H4 (cell line): ENCODE data around the gene ARID1B. TPM values are rescaled to one million over a fixed set of nuclear protein-coding genes. Genes with fewer than 3 reads are reported as not detected.

Source experiments
- DNase-seq: peaks from one replicate; pipeline ENCODE4 v3.0.0-alpha.2; 2015; ENCODE audit warnings: low spot score
- total RNA-seq: library from RNA; depleted of rRNA; stranded (reverse); fragments of >200 nt; shearing (Covaris generic); gene quantifications from 2 replicates; pipeline ENCODE4 v1.2.3, GENCODE V29; 2014

ARID1B gene
- total RNA-seq, 1 experiment from 2014 or later, result 5.6 TPM

DNA sequence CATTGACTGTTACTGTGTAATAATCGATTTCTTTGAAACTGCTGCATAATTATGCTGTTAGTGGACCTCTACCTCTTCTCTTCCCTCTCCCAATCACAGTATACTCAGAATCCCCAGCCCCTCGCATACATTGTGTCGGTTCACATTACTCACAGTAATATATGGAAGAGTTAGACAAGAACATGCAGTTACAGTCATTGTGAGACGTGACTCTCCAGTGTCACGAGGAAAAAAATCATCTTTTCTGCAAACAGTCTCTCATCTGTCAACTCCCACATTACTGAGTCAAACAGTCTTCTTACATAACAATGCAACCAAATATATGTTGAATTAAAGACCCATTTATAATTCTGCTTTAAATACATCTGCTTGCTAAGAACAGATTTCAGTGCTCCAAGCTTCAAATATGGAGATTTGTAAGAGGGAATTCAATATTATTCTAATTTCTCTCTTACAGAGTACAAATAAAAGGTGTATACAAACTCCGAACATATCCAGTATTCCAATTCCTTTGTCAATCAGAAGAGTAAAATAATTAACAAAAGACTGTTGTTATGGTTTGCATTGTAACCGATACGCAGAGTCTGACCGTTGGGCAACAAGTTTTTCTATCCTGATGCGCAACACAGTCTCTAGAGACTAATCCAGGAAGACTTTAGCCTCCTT, 432.8 kb downstream of the ARID1B start:
- no peak for DNase-seq

DNA sequence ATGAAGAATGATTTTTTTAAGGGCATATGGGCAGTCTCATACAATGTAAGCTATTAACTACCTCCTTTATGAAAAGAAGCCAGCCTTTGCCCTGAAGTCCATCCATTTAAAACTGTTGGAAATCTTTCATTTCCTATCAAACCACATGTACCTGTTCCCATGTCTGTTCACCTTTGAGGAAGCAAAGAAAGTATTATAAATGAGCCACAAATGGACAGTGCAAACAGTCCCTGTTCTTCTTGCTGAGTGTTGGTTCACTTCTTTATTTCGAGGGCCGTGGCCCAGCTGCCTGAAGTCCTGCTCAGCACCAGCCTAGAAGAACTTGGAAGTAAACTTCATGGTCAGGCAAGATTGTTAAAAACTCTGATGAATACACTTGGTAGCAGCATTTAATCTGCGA, 433.8 kb downstream of the ARID1B start:
- DNase-seq, result no peak

DNA sequence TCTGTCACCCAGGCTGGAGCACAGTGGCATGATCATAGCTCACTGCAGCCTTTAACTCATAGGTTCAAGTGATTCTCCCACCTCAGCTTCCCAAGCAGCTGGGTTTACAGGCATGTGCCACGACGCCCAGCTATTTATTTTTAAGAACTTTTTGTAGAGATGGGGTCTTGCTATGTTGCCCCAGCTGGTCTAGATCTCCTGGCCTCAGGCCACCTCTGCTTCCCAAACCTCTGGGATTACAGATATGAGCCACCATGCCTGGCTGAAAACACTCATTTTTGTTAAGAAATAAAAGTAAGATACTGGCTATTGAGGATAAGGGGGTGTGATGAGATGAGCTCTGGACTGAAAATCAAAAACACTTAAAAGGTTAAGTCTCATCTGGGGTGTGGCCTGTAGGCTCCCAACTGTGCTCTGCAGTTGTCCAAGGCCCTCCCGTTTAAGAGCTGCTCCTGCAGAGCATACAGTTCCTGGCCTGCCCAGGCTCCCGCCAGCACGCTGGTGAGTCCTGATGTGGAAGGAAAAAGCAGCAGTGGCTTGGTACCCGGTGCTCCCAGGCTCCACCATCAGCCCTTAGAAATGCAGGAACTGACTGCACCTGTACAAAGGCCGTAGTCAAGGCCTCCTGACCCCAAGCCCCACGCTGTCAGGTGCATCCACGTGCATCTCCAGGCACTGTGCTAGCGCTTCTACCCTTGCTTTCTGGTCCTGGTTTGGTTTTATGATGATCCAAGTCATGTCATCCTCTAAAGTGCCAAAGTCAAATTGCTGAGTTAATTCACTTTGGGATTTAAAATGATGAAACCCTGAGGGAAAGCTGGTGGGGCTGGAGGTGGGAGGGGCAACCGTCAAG, 434.7 kb downstream of the ARID1B start:
- DNase-seq, result no peak

DNA sequence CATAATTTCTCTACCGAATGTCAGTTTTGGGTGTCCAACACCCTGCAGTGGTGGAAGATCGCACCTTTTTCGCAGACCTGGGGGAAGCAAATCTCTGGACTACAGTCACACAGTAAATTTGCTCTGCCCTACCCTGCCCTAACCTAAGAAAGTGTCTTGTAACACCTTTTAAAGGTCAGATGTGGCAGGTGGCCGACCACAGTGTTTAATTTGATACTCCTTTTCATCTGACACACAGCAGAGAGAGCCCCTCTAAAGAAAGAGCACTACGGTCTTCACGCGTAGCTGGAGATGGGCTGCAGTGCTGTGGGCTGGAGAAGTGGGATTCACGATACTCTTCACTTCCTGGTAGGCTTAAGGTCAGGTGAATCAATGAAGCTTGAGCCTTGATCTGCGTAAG, 436.2 kb downstream of the ARID1B start:
- DNase-seq, result no peak

DNA sequence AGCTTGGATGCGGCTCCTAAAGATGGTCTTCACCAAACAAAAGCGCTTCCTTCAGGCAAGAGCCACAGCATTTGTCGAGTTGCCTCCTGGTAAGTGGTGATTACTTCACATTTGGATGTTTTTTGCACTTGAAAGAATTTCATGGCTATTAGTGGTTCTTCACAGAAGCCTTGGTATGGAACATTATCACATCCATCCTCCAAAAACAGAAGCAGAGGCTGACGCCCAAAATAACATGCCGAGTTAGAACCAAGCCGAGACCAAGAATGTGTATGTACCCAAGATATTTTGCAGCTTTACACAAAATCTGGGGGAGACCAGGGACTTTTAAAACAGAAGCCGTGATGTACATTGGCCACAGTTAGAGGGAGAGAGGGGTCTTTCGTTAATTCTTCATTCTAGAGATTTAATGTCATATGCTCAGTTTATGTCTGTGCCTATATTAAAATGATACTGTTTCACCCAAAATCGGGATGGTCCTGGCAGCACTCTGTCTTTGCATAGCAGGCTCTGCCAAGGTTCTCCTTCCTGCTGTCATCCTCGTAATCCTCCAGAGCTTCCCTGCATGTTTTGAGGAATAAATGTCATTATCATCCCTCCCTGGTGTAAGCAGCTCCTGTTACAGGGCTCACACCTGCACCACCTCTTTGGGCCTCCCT, 436.9 kb downstream of the ARID1B start:
- DNase-seq, result no peak

DNA sequence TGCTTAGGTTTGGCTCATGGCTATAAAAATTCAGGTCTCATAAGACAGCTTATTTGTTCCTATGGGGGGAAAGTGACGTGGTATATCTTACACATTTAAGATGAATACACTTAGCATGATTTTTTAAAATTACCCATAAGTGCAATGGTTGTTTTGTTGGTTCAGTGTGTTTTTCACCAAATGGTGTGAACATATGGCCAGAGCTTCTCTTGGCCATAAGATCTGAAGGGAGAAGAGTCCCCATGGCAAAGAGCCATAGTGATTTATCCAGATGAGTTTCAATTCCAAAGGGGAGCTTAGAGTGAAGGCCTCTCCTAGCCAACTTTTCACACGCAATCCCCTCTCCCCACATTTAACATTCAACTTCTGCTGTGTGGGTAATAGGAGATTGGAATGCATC, 438.5 kb downstream of the ARID1B start:
- no peak for DNase-seq

DNA sequence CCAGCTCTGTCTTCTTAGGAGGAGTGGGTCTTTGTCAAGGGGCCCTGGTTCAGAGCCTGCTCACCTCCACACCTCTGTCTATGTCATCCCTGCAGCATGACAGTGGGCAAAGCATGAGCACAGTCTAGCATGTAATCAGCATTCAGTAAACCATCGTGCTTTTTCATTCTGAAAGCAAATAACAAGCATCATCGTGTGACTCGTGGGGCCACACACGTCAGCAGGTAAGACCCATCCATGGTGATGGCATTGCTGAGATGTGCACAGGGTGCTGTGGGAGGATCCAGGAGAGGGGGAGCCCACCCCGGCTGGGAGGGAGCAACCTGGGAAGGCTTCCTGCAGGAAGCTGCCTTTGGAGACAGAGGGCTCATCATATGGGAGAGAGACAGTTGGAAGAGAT, 439.4 kb downstream of the ARID1B start:
- DNase-seq, result no peak

DNA sequence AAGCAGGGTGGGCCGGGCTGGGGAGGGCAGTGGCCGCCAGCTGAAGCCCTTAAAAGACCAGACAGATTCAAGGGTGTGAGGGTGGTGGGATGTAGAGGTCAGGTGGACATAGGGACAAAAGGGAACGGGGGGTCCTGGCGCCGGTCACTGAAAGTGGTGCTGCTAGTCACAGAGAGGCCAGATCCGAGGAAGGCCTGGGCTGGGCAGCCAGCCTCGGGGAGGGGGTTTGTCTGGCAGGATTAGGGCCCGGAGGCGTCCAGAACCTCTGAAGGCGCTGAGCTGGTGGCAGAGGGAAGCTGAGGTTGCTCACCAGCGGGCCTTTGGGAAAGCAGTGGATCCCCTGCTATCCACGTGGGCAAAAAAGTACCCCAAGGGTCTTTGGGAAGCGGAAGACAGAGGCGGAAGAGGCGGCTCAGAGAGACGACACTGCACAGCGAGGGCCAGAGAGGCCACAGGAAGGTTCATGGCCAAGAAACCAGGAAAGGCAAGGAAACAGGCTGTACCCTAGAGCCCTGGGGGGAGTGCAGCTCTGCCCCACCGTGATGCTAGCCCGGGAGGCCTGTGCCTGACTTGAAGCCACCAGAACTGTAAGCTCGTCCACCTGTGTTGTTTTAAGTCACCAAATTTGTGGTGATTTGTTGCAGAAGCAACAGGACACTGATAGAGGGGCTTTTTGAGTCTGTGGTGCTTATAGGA, 440.2 kb downstream of the ARID1B start:
- DNase-seq, result no peak

DNA sequence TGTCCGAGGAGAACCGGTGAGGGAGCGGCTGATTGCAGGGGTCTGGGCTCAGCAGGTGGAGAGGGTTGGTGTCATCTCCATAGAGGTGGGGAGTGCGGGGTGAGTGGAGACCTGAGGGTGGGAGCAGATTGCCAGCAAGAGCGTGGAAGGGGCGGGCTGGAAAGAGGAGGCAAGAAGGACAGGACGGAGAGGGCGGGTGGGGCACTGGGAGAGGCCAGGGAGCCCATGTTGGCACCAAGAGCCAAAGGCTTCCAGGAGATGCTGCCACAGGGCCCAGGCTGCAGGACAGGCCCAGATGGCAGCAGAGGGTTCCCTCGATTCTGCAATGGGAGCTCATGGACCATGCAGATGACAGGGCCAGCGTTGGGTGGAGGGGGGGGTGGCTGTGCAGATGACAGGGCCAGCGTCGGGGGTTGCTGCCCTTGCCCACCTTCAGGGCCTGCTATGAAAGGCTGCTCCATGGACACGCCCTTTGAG, 440.8 kb downstream of the ARID1B start:
- no peak for DNase-seq

DNA sequence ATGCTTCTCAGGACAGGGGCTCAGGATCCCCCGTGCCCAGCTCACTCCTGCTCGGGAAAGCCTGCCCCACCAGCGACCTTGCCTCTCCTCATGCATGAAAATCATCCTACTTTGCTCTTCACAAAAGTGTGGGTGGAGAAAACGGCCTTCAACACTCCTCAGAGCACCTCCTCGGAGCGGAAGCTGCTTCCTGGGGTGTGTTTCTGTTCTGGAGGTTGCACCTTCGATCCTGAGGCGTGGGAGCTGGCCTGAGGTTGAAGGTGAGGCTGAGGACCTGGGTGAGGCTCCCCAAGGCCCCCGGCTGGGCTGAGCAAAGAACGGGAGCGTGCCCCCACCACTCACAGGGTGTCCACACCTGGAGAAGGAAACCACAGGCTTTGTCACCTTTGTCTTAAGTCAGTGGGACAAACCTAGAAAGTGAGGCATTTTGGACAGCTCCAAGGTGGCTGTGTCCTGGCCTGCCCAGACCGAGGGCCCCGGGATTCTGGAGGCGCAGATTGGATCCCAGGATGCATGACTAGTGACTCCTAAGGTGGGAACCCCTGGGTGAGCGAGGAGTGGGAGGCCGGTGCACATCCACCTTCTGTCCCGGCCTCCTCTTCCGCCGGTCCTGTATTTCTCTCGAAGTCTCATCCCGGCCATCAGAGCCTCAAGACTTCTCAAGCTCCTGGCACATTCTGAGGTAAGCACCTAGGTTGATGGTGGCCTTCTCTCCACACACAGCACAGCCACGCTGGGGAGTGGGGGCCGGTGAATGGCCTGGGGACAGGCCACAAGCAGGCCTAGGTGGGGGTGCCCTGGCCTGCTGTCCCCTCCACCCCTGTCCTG, 441.4 kb downstream of the ARID1B start:
- DNase-seq, result no peak

DNA sequence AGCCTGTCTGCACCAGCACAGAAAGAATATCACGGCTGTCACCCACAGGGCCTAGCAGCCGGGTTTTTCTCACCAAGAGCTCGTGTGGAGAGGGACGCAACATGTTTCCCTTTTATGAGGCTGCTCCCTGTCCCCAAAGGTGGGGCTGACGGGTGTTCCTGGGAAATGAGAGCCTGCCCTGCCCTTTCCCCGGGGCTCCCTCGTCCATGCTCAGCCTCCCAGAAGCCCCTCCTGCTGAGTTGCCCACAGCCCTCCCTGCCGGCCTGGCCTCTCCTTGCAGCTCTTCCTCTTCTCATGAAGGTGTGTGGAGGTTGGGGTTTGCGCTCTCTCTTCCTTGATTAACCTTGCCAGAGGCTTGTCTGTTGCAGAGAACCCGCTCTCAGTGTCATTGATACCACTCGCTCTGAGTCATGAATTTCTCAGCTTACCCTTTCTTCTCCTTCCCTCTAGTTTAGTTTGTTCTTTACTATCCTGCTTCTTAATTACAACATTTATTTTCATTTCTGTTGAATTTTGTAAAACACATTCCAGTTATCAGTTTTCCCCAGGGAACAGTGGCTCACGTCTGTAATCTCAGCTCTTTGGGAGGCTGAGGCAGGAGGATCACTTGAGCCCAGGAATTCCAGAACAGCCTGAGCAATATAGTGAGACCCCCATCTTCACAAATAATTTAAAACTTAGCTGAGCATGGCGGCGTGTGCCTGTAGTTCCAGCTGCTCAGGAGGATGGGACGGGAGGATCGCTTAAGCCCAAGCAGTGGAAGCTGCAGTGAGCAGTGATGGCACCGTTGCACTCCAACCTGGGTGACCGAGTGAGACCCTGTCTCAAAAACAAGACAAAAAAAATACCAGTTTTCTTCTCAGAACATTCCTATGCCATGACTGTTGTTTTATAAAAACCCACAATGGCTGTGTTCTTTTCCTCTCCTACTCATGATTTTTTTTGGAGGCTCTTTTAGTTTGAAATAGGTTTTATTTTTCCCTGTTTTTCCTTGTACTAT, 442.3 kb downstream of the ARID1B start:
- DNase-seq, result no peak

DNA sequence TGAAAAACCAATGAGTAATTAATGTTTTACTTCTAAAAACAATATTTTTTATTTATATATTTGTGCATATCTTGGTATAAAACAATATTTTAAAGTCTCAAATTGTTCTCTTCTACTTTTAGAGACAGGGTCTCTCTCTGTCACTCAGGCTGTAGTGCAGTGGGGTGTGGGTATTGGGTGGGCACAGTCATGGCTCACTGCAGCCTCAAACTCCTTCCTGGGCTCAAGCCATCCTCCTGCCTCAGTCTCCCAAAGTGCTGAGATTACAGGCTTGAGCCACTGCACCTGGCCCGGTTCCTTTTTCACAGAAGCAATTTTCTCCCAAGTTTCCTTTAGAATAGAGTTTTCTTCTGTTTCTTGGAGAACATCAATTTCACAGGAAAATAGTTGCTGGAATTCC, 443.3 kb downstream of the ARID1B start:
- no peak for DNase-seq

DNA sequence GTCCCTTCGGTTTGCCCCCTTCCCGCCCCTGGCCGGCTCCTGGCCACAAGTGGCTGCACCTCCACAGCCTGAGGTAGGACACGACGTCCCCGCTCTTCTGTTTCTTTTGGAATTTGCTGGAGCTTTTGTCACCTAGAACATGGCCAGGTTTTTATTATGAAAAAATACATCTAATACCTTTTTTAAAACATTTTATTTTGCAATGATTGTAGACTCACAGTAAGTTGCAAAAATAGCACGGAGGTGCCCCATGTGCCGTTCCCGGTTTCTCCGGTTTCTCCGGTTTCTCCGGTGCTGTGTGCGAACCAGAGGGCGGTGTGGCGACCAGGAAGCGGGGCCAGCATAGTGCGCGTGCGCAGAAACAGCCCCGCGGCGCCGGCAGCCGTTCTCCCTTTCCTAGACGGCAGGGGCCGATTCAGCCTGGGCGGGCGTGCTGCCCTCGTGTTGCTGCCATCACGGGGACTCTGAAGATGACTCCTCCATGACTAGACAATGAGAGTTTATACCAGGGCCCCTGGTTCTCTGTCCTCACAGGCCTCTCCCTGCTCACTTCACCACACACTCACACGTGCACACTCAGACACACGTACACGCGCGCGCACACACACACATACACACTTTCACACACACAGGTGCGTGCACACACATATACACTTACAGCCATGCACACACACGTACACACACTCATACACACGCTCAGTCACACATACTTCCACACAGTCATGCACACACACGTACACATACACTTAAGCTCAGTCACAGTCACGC, 444.1 kb downstream of the ARID1B start:
- DNase-seq, result peak; percentile 8

DNA sequence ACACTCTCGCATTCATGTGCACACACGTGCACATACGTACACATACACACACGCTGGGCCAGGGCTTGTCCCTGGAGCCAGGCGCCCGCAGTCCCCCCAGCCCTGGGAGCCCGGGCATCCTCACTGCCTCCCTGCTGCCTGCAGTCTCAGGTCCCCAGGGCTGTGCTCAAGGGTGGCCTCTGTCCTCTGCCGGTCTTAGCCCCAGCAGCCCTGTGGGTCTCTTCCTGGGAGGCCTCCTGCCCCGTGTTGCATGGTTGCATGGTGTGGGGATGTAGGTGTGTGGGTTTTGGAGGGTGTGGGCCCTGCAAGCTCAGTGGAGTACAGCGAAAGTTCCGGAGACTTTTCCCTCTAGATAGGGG, 444.6 kb downstream of the ARID1B start:
- no peak for DNase-seq

DNA sequence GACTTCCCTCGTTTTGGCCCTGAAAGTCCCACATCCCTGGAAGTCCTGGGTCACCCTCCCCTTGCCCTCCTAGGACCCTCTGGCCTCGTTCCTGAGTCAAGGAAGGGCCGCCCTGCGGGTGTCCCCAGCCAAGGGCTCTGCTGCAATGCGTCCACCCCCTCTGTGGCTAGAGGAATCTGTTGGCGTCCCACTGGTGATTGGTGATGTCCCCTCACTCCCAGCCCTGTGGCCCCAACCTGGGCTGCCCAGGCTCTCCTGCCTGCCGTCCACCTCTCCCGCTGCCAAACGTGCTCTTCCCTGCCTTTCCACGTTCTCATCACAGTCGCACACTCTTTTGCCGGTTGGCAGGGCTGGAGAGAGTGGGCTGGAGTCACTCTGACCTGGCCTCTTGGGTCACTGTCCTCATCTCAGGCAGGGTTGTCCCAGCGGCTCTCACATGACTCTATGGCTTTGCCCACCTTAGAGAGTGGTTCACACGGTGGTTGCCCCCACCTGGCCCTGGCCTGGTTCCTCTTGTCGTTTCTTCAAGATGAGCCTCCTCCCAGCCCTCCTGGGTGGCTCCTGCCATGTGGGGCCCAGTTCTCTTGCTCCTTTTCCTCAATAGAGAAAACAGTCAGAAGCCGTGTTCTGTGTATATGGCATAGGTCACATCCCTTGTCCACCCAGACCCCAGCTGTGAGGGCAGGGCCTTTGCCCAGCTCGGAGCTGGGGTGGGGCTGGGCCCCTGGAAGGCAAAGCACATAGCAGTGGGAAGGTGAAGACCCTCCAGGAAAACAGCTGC, 445.2 kb downstream of the ARID1B start:
- no peak for DNase-seq

DNA sequence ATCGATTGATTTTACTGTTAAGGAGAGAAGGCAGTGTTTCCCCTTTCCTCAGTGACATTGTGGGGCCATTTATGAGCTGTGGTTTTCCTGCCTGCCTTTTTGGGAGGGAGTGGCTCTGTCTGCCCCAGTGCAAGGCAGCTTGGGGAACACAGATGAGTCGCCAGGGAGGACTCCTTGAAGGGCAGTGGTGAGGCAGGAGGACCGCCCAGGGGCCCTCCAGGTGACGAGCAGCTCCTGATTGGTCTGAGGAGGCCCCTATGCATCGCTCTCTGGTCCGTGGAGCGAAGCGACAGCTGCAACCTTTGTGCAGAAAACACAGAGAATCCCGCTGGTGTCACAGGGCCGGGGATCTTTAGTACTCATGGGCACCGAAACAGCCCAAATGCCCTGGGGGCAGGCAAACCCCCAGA, 445.8 kb downstream of the ARID1B start:
- DNase-seq, result no peak

DNA sequence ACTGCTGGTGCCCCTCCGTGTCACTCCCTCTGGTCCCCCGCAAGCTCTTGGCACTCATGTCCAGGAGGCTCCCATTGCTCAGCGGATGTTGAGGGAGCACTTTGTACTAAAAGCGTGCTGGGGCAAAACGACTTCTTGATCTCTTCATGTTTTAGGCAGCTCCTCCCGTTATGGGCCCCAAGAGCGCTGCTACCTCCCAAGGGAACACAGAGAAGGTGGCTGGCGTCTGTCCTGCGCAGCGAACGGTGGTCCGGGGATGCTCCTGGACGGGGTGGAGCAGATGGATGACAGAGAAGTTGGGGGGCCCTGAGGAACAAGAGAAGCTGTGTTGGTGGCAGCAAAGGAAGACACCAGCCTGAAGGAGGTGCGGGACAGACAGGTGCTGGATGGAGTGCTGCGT, 446.3 kb downstream of the ARID1B start:
- no peak for DNase-seq

DNA sequence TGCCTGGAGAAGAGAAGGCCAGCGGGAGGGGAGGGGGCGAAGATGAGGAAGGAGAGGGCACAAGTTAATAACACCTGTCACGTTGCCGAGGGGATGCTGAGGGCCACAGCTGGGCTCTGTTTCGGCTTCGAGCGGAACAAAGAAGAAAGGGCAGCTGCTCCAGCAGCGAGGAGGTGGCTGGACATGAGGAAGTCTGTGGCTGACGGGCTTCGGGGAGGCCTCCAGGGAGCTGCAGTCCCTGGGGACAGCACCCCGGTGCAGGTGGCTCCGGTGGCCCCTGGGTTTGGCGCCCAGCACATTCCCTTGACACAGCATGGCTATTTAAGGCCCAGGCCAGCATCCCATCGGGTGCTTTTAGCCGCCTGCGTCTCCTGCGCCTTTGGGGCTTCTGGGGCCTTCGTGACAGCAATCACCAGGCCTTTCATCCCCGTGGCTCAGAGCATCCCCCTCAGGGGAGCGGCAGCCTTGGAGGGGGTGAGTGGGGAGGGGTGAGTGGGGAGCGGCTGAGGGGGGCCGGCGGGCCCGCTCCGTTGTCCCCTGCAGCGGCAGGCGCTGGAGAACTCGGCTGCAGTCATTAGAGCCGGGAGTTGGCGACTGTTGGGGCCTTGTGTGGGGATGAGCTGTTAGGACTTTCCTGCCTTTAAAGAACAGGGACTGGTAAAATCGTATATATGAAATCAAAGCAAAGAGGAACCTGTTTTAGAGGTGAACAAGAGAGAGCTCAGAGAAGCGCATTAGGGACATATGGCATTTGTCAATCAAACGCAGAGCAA, 447.2 kb downstream of the ARID1B start:
- no peak for DNase-seq
